Activated CD4-positive, CD25-positive, alpha-beta regulatory T cell (primary cell): ENCODE measurements around the gene ZNRF2.
"Not testable (repeated sequence)": the region's sequence is repeated elsewhere in the genome, so short reads cannot be mapped to it uniquely, and the experiment has no call there.

Experiments
- DNase-seq, 4 experiments: peaks; one replicate each; lab custom pipeline; 2025; lab: John Stamatoyannopoulos, UW

ZNRF2 gene

DNA sequence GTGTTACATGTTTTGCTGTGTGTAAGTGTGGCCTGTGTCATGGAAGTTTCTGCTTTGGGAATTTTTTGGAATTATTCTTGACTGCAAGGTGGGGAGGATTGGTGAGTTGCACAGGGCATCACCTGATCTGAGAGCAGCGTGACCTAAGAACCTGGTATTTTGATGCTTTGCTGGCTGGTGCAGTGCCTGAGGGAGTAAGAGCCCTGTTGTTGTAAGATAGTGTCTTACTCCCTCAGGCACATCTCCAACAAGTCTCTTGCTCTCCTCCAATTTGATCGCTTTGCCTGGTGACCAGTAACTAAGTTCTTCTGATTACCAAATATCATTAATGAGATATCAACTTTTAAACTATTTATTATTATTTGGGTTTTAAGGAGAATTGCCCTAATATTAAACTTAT, 5.2 kb downstream of the ZNRF2 start:
- not testable (repeated sequence) for DNase-seq

DNA sequence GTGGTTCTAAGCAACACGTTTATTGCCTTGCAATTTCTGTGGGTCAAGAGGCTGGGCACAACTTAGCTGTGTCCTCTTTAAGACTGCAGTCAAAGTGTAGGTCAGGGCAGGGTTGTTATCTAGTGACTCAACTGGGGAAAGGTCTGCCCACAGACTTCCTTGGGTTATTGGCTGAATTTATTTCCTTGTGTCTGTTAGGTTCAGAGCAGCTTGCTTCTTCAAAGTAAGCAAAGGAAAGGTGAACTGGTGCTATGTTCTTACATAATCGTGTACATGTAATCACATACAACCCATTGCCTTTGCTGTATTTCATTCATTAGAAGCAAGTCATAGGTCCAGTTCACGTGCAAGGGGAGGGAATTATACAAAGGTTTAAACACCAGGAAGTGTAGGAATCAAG, 5.9 kb downstream of the ZNRF2 start:
- not testable (repeated sequence) for DNase-seq

DNA sequence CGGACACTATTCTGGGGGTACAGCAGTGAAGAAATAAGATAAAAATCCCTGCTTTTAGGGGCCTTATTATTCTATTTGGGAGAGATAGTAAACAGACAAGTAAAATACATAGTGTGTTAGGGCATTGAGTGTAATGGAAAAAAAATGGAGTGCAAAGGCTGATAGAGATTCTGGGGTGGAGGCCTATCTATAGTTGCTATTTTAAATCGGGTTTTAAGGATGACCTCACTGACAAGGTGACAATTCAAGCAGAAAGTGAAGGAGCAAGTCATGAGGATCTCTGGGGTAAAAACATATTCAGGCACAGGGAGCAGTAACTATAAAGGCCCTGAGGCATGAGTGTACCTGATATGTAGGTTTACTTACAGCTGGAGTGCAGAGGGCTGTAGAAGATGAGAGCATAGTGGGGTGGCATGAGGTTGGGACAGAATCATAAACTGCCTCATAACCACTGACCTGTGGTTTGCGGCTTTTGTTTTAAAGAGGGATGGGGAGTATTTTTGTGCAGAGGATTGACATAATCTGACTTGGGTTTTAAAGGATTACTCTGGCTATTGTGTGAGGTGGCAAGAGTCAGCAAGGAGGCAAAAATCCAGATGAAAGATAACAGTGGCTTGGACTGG, 8.1 kb downstream of the ZNRF2 start:
- not testable (repeated sequence) for DNase-seq

DNA sequence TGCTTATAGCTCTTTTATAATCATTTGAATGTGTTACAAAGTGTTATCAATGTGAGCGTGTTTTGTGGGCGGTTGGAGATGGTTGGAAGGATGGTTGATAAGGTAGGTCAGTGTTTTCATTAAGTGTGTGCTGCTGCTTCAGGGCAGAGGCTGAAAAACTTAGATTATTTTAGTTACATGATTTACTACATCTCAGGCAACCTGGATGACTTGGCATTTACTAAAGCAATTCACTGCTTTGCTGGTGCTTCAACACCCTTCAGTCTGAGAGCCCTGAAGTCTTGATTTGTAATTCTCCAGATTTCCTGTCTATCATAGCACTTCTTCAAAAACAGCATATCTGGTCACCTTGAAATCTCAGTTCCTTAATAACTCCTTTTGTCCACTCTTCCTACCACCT, 11.9 kb downstream of the ZNRF2 start:
- DNase-seq = not testable (repeated sequence)

DNA sequence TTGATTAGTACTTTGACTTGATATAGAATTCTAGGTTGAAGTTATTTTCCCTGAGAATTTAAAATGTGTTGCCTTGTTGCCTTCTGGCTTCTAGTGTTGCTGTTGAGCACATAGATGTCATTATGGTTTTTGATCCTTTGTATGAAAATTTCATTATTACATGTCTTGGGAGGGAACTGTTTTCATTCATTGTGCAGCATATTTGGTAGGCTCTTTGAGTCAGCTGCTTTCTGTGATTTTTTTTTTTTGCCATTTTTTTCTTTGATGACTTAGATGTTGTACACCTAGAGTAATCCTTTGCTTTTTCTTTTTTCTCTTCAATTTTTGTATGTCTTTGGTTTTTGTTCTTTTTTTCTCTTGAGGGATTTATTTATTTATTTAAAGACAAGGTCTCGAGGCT, 13.1 kb downstream of the ZNRF2 start:
- DNase-seq = not testable (repeated sequence)

DNA sequence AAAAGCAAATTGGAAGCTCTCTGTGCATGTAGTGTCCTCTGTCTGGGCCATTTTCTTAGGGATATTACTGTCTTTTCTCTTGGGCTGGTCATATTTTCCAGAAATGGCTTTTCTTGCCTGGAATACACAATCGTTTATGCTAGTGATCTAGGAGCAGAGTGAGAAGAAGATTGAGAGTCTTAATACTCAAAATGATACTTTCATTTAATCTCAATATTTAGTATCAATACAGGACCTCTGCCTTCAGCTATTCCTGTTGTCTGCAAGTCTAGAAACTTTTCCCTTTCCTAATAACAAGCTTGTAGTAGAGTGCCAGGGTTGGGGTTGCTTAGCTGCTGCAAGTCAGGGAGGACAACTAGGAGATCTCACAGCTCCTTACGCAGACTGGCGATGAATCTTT, 14.0 kb downstream of the ZNRF2 start:
- not testable (repeated sequence) for DNase-seq

DNA sequence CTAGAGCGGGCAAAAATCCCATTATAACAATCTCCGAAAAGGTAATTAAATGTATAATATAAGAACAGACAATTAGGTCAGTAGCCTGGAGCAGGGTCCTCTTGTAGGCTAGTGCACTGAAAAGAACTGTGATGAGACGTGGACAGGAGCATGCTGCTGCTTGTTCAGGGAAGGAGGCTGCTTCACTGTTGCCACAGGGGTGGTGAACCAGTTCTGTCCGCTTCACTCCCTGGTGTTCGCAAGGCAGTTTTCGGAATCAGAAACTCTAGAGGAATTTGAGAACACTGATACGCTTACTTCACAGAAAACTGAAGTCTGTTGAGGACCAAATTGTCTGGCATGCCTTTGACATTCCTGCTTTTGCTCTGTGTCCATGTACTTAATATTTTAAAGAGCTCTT, 17.4 kb downstream of the ZNRF2 start:
- no peak for DNase-seq

DNA sequence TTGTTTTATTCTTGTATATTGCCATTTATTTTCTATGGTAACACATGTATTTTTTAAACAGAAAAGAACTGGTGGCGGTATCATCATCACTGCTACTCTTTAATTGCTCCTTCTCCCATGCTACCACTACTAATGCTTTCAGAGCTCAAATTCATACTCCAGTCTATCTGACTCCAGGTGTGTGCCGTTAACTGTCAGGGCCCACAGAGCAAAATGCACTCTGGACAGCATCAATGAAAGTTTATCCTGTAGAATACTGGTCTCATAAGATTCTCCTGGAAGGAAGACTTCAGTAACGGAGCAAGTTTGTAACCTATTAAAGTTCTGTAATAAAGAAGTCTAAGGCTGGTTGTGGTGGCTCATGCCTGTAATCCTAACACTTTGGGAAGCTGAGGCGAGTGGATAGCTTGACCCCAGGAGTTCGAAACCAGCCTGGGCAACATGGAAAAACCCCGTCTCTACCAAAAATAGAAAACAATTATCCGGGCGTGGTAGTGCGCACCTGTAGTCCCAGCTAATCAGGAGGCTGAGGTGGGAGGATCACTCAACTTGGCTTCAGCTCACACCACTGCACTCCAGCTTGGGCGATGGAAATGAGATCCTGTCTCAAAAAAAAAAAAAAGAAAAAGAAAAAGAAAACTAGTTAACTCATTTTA, 18.4 kb downstream of the ZNRF2 start:
- DNase-seq = no peak

DNA sequence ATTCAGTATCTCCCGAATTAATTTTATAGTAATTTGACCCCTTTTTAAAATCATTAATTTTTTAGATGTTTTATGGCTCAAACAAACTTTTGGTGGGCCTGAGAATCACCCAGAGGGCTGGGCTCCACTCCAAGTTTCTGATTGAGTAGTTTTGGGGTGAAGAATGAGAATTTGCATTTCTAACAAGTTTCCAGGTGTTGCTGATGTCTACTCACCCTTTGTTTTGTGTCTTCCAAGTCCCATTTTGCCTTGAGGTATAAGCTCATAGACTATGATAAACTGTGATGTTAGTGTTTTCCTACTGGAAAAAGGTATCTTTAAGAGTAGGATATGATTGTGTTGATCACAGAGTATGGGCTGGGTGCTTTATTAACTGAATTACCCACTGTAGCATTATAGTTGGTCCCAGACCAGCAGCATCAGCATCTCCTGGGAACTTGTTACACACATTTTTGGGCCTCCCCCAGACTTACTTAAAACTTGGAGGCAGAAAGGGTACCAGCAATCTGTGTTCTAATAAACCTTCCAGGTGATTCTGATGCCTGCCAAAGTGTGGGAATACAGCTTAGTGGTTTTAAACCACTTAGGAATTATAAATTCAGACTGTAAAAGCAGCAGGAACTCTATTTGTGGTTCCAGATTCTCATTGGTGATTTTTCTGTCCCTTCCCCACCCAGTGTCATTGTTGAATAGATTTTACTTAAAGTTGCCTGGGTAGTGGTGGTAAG, 19.1 kb downstream of the ZNRF2 start:
- DNase-seq = no peak

DNA sequence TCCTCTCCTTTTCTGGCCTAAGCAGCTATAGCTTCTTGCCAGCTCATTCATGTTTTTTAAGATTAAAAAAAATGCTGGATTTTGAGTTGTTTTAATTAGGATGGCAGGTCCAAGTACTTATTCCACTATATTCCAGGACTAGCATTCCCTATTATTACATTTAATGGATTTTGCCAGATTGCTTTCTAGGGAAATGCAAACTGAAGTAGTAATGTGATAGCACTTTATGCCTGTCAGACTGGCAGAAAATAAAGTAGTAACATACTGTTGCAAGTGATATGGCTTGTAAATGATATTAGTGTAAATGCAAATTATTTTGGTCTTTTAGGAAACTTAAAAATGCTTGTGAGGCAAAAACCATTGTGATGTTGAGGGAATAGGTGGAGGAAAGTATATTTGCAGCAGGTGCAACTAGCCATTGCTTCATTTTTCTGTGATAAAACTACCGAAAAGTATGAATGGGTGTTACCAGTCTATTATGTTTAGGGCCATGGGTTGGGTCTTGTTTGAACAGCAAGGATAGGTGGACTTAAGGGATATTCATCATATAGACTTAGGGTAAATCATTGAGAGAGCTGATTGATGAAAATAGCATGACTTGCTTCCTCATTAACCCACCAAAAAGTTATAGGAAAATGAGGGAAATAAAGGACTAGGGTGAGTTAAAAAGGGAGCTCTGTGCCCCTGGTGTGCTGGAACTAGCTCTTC, 19.9 kb downstream of the ZNRF2 start:
- no peak for DNase-seq

DNA sequence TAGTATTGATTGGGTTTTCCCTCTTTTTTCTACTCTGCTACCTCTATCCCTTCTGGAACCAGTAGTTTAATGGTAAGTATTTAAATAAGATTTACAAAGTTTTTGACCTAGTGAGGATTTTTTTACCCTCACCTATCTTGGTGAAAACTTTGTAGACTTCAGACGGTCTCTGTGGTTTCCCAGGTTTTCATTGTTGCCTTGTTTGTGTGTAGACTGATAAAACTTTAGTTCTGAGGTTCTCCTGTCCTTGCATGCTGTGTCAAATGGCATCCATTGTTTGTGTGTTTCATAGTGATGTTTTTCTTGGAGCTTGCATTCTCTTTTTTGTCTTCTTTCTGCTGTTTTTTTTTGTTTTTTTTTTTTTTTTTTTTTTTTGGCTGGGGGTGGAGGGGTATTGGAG, 22.6 kb downstream of the ZNRF2 start:
- no peak for DNase-seq

DNA sequence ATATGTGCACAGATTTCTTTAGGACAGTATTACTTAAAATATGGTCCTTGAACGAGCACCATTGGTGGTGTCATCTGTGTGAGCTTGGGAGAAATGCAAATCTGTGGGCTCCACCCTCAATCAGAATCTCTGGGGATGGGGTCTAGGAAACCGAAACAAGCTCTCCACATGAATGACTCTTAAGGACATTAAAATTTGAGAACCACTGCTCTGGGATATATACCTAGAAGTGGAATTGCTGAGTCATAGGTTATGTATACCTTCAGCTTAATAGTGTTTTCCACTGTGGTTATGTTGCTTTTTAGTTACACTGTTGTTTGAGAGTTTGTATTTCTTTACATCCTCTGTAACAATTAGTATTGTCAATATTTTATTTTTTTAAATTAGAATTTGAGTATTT, 24.0 kb downstream of the ZNRF2 start:
- DNase-seq = no peak

DNA sequence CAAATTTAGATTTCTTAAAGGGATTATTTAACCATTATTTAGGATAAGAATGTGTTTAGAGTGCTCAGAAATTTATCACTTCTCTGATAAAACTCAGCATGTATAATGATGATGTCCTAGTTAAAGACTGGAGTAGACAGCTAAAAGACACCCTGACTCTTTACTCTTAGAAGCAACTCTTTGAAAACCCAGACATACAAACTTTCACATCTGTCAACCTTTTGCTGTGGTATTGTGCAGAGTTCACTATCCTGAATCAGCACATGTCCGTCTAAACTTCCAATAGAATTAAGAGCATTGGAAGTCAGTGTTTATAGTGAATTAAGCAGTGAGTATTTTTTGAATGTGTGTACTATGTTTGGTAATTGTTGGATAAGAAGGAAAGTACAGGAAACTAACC, 24.9 kb downstream of the ZNRF2 start:
- DNase-seq = no peak

DNA sequence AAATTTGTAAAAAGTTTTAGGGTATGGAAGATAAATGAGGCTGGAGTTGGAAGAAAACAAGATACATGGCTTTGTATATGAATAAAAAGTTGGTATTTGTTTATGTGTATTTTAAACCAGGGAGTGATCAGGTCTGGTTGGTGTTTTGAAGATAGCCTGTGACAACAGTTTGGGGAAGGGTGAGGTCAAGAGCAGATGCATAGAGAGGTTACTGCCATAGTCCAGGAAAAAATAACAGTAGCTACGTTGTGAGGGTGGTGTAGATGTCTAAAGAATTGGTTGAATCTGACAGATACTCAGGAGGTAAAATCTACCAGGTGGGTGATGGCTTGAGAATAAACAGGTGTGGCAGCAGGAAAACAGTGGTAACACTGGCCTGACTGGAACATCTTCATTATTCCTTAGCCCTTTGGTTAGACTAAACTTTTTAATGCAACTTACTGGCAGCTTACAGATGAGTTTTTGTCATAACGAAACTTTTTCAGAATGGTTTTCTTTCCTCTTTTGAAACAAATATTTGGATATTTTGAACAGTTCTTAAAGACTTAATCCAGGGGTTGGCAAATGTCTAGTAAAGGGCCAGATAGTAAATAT, 25.5 kb downstream of the ZNRF2 start:
- no peak for DNase-seq

DNA sequence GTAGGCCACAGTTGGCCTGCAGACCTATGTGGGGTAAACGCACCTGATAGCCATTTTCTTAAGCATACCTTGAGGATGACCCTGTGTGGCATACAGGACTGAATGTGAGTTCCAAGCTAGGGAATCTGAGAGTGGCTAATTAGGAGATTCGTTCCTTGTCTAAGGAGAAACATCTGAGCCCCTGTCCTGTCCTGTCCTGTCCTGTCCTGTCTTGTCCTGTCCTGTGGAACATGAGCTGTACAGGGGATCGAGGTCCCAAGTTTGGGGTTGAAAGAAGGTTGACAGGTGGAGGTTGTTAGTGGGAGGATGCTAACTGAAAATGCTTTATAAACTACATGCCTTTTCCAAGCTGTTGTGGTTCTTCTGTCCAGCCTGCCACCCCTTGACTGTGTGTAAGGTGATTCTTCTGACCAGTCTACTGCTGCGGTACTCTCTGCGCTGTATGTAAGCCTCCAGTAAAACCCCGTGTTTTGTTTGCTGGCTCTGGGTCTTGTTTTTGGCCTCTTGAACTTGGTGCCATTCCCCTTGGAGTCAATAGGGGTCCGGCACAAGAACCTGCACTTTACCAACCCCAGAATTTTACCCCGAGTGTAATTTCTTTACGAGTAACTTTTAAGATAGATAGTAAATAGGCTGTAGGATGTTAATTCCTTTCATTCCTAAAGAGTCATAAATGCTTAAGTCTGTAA, 26.4 kb downstream of the ZNRF2 start:
- no peak for DNase-seq

DNA sequence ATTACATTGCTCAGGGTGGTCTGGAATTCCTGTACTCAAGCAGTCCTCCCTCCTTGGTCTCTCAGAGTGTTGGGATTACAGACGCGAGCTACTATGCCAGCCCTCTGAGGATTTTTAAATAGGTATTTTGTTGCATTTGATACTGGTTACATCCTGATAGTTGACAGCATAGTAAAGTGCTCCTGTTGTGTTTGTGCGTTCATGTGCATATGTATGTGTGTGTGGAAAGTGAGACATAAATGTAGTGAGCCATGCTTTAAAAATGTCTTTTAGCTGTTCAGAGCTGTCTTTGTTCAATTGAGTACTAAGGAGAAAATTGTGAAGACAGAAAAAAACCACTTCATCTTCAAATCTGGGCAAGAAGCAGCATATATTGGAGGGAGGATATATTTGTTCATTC, 27.8 kb downstream of the ZNRF2 start:
- no peak for DNase-seq

DNA sequence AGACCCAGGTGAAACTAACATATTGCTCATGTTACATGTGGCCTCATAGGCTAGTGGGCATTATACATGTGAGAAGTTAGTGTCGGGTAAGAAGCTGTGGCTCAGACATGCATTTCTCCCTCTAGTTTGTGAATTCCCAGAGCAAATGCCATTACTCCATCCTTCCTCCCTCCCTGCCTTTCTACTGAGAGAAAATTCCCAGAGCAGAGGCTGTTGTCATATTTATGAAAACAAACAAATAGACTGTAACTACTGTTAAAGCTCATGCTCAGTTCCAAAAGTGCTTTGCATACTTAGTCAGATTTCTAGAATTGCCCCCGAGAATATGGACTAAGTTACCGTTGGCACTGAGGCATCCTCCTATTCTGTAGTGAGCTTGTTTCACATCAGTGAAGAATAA, 29.0 kb downstream of the ZNRF2 start:
- DNase-seq = no peak

DNA sequence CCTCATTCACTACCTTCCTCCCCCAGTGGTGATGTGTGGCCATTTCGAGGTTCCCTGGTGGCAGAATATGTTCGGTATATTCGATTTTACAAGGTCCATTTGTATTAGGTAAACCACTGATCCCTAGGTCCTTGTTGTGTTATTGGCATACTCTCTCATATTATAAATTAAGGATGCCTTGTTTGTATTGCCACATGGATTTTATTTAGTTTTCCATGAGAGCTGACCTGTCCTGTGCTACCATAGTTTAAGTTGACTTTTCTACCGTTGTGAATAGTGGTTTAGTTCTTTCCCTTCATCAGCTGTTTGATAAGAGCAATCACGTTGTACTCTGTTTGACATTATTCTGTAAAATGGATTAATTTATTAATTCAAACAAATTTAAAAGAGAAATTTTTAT, 29.4 kb downstream of the ZNRF2 start:
- DNase-seq = no peak

DNA sequence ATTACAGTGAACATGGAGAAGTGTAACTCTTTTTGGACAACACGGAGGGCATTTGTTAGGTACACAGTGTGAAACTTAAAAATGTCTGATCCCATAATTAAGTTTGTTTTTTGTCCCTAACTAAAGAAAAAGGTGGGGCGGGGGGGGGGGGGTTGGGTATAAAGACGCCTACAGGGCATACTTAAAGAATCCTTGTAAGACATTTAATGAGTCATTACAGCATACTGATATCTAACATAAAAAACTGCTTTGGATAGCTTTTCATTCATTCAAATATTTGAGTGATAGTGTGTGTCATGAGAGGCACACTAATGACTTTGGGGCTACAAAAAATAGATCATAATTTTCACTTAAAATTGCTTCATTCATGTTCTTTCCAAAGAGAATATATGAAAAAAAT, 31.2 kb downstream of the ZNRF2 start:
- no peak for DNase-seq

DNA sequence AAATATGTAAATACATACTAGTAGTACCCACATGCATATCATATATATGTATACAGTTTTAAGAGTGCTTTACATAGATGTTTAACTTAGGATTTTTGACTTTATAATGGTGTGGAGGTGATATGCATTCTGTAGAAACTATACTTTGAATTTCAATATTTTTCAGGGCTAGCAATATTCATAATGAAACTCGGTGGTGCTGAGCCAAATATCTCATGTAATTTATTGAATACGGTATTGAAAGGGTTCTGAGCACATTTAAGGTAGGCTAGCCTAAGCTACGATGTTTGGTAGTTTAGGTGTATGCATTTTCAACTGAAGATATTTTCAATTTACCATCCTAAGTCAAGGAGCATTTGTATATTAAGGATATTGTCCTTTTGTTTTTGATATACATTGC, 36.0 kb downstream of the ZNRF2 start:
- DNase-seq = no peak

DNA sequence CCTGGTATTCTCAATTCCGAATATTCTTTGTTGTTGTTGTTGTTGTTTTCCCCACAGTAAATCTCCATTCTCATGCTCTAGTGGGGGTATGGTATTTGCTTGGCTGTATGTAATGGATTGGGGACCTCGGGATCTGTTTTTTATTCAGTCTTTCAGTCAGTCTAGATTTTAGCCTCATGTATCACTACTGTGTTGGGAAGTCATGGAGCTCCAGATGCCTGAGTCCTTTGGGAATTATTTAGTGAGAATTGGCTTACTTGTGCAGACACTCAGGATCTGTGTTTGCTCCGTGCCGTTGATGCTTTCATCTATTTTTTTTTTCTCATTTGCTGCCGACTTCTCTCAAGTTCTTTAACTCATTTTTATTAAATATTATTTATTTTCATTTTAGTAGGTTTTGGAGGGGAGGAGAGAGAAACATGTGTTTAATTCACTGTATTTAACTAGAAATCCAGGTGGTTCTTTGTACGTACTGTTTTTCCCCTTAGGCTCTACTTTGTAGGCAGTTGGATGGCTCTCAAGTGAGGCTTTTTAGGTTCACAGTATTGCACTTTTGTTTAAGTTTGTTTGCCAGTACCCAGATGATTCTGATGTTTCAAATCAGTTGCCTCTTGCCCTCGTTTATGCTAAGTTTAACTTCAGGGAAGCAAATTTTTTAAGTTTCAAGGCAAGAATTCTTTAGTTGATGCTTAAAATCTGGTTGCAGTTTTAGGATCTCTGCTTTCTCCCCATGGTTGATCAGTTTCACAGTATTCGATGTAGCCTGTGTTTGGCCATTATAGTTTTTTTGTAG, 36.9 kb downstream of the ZNRF2 start:
- DNase-seq = no peak
